SJCRH30 (cell line): ENCODE measurements around the gene ALDH1B1. TPM values are rescaled to one million over a fixed set of nuclear protein-coding genes. Genes with fewer than 3 reads are reported as not detected.

ENCODE experiments used
- DNase-seq, 2 experiments: peaks; one replicate each; pipeline ENCODE4 v3.0.0-alpha.2; 2015 to 2020
- H3K27ac ChIP-seq: fragments of 250-450 bp; sonication (Bioruptor Pico); 2 replicates; pipeline ENCODE4 v1.5.1; 2020; ENCODE audit warnings: mild to moderate bottlenecking, moderate library complexity
- H3K27me3 ChIP-seq: fragments of 250-450 bp; sonication (Bioruptor Pico); 2 replicates; pipeline ENCODE4 v1.5.1; 2020; ENCODE audit warnings: mild to moderate bottlenecking, moderate library complexity
- H3K36me3 ChIP-seq: fragments of 250-450 bp; sonication (Bioruptor Pico); 2 replicates; pipeline ENCODE4 v1.5.1; 2020; ENCODE audit warnings: mild to moderate bottlenecking, moderate library complexity
- H3K4me1 ChIP-seq: fragments of 250-450 bp; sonication (Bioruptor Pico); 2 replicates; pipeline ENCODE4 v1.5.1; 2020; ENCODE audit warnings: mild to moderate bottlenecking, moderate library complexity
- H3K4me3 ChIP-seq: fragments of 250-450 bp; sonication (Bioruptor Pico); 2 replicates; pipeline ENCODE4 v1.5.1; 2020; ENCODE audit warnings: mild to moderate bottlenecking, moderate library complexity
- H3K9me3 ChIP-seq: fragments of 250-450 bp; sonication (Bioruptor Pico); replicated peaks from 2 replicates; pipeline ENCODE4 v1.5.1; 2020; ENCODE audit warnings: mild to moderate bottlenecking, moderate library complexity
- total RNA-seq: library from RNA; depleted of rRNA; stranded (reverse); fragments of >200 nt; shearing (Covaris generic); gene quantifications from 2 replicates; pipeline ENCODE4 v1.2.3, GENCODE V29; 2014

Gene ALDH1B1
- total RNA-seq, 1 experiment from 2014 or later, result 80.3 TPM

DNA sequence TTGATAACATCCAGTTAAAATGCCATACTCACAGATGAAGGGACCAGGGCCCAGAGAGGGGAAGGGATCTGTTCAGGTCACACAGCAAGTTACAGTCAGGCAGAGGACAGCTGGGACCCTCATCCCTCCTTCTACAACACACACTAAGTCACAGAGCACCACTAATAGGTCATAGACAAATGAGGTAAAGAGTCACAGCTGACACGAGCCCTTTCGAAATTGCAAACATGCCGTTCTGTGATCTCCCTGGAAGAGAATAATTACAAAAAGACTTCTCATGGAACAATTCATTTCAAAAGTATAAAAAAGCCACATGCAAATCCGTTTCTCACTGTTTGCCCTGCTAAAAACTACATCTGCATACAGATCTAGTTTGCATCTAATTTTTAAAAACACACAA, 16.2 kb downstream of the ALDH1B1 start:
- peaks cover 7% of the 10 kb centered on the region for H3K4me1 ChIP-seq
- no peaks in the 10 kb centered on the region for H3K27me3 ChIP-seq
- peaks cover 34% of the 10 kb centered on the region for H3K36me3 ChIP-seq
- no peak for DNase-seq
- H3K9me3 ChIP-seq, result no peaks in the 10 kb centered on the region
- H3K27ac ChIP-seq, result no peak overlapping the region
- H3K4me3 ChIP-seq, result no peak overlapping the region

DNA sequence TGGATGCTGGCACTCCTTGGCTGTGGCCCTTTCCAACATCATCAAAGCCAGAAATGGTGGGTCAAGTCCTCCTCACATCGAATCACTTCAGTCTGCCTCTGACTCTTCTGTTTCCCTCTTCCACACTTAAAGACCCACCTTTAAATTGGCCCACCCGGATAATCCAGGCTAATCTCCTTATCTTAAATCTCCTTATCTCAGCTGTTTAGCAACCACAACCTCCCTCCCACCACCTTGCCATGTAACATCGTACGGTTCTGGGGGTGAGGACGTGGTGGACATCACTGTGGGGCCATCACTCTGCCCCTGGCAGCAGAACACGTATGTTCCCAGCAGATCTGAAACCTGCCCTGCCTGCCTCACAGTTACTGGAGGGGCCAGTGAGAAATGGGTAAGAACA, 20.2 kb downstream of the ALDH1B1 start:
- peaks cover 29% of the 10 kb centered on the region for H3K4me1 ChIP-seq

DNA sequence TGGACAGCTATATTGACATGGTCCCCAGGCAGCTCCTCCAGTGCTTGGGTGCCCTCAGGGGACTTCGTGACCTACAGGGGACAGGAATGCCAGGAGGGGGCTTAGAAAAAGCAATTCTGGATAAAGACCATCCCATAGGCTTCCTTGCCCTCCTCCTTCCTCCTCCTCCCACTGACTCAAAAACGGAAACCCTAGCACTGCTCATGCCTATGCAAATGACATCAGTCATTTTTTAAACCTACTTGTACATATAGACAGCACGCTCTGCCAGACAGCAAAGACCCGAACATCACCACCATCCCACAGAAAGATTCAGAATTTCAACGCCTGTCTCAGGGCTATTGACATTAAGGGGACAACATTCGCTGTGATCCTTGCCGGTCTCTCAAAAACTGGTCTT, 20.8 kb downstream of the ALDH1B1 start:
- peaks cover 29% of the 10 kb centered on the region for H3K4me1 ChIP-seq
- H3K27ac ChIP-seq, result no peak overlapping the region
- DNase-seq, result no peak
- H3K27me3 ChIP-seq, result no peaks in the 10 kb centered on the region
- H3K9me3 ChIP-seq, result no peaks in the 10 kb centered on the region
- H3K36me3 ChIP-seq, result peaks cover 23% of the 10 kb centered on the region; the same call in 1 of the 2 replicates
- H3K4me3 ChIP-seq, result peak overlapping the region; percentile 66

More for the DNA sequence above, 20.2 kb downstream of the ALDH1B1 start:
- H3K27me3 ChIP-seq, result no peaks in the 10 kb centered on the region
- H3K4me3 ChIP-seq, result peak overlapping the region; percentile 66
- DNase-seq, result no peak
- no peak overlapping the region for H3K27ac ChIP-seq
- peaks cover 25% of the 10 kb centered on the region; the same call in 1 of the 2 replicates for H3K36me3 ChIP-seq
- H3K9me3 ChIP-seq, result no peaks in the 10 kb centered on the region

DNA sequence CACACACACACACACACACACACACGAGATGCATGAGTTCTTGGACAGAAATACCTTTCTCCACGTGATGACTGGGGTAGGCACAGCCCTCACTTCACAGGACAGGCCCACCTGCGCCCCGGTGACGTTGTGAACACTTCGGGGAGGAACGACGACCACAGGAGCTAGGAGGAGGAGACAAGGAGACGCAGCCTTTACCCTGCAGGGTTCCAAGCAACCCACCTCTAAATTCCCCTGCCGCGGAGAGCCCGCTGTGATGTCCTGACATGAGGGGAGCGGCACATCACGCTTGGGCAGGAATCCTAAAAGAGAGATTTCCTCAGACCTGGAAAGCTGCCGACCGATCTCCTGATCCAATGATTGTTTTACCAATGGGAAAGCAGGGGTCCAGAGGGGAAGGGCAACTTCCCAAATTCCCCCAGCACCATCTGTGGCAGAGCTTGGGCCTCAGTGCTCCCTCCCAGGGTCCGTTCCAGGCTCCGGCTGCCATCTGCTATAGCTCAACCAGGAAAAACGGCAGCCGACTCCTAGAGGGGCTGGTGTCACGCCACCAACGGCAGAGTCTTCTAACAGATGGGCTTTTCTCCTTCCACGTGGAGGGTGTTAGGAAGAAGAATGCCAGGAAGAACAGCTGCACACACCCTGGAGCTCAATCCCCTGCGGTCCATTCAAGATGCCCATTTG, 21.7 kb downstream of the ALDH1B1 start:
- no peaks in the 10 kb centered on the region for H3K9me3 ChIP-seq
- no peaks in the 10 kb centered on the region for H3K27me3 ChIP-seq
- H3K36me3 ChIP-seq, result peaks cover 14% of the 10 kb centered on the region; the same call in 1 of the 2 replicates
- DNase-seq, result peak; percentile 80 to 88
- H3K4me3 ChIP-seq, result peak overlapping the region; percentile 66
- H3K27ac ChIP-seq, result peak overlapping the region; percentile 89
- H3K4me1 ChIP-seq, result peaks cover 29% of the 10 kb centered on the region

DNA sequence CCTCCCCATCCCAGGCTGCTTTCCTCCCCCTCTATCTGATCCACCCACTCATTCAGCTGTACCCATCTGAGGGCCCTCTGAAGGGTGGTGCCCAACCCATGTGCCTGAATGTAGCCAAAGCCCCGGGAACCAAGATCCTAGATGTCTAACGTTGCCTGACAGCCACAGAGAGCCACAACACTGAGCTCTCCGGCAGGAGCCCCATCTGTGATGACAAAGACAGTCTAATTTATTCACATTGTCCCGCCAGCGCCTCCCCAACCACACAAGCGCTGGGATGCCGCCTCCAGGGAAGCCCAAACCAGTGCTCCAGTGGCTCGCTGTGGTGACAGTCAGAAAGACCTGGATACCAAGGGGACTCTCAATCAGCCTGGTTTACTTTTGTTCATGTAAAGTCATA, 23.4 kb downstream of the ALDH1B1 start:
- Histone ChIP-seq H3K27me3 (no peaks in the 10 kb centered on the region), H3K4me1 (peaks cover 29% of the 10 kb centered on the region), H3K36me3 (peaks cover 7% of the 10 kb centered on the region; the same call in 1 of the 2 replicates), H3K9me3 (no peaks in the 10 kb centered on the region), H3K4me3 (no peak overlapping the region), H3K27ac (peak overlapping the region; percentile 89)
- peak in 1 of 2 experiments; percentile 29 for DNase-seq

DNA sequence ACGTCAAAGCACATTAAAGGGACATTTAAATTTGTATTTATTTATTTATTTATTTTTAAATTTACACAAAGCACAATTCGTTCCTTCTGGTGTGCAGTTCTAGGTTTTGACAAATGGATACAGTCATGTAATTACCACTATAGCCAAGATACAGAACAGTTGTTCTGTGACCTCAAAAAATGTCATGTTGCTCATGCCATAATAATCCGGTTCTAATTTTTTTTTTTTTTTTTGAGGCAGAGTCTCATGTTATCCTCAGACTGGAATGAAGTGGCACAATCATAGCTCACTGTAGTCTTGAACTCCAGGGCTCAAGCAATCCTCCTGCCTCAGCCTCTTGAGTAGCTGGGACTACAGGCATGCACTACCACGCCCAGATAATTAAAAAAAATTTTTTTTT, 24.0 kb downstream of the ALDH1B1 start:
- H3K27ac ChIP-seq, result peak overlapping the region; percentile 89
- peak in 1 of 2 experiments; percentile 65 for DNase-seq
- H3K27me3 ChIP-seq, result no peaks in the 10 kb centered on the region
- no peaks in the 10 kb centered on the region for H3K9me3 ChIP-seq
- H3K4me1 ChIP-seq, result peaks cover 29% of the 10 kb centered on the region
- H3K4me3 ChIP-seq, result no peak overlapping the region
- 0 out of 2 replicates have a peak, but pooled peaks cover 2% of the 10 kb centered on the region for H3K36me3 ChIP-seq

DNA sequence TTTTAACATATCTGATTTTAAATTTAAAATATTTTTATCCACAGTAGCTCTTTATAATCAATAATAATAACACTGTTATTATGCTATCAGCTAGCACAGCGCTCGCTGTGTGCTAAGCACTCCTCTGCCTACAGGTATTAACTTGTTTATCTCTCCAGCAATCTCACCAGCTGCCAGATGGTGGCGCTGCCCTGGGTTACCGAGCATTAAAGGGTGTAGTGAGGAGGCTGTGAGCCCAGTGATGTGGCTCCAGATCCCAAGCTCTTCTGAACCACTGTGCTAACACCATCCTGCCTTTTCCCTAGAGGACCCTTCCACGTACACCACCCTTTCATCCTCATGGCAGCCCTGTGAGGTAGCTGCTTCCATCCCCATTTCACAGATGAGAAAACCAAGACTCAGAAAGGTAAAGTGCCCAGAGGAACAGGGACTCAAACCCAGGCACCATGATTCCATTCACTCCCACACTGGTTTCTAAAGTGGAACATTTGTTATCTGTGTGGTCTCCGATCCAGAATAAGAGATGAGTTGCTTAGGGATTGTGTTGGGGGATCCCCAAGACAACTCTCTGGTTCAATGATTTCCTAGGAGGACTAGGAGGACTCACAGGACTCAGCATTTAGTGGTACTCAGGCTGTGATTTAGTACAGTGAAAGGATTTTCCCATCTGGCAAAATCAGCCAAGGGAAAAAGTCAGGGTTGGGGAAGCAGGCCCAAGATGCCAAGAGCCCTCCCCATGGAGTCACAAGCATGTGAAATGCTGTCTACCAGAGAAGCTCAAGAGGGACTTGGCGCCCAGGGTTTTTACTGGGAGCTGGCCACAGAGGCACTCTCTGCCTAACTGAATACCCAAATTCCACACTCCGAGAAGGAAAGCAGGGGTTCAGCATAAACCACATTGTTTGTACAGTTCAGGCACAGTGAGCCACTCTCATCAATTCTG, 24.8 kb downstream of the ALDH1B1 start:
- peak; percentile 56 to 70 for DNase-seq
- H3K4me3 ChIP-seq, result no peak overlapping the region
- no peaks in the 10 kb centered on the region for H3K27me3 ChIP-seq
- H3K9me3 ChIP-seq, result no peaks in the 10 kb centered on the region
- 0 out of 2 replicates have a peak, but pooled peaks cover under 1% of the 10 kb centered on the region for H3K36me3 ChIP-seq
- H3K4me1 ChIP-seq, result peaks cover 36% of the 10 kb centered on the region
- H3K27ac ChIP-seq, result peak overlapping the region; percentile 89

DNA sequence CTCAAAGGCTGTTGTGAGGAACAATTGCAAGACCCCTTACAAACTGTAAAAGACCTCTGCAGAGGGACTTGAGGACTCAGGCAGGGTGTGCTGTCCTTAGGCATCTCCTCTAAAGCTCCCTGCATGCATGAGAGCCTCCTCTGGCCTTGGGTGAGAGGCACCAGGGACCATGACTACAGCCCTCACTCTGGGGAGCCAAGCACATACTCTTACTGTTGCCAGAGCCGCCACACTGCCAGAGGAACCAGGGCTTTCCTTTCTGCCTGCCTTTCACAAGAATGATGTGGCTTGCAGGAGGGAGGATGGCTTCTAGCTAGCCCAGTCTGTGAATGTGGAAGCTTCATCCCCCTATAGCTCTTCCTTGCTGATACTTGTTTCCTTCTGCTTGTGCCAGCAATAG, 25.9 kb downstream of the ALDH1B1 start:
- H3K36me3 ChIP-seq, result no peaks in the 10 kb centered on the region
- no peak overlapping the region for H3K4me3 ChIP-seq
- H3K9me3 ChIP-seq, result no peaks in the 10 kb centered on the region
- peaks cover 30% of the 10 kb centered on the region for H3K4me1 ChIP-seq
- H3K27ac ChIP-seq, result no peak overlapping the region
- DNase-seq, result no peak
- H3K27me3 ChIP-seq, result no peaks in the 10 kb centered on the region

DNA sequence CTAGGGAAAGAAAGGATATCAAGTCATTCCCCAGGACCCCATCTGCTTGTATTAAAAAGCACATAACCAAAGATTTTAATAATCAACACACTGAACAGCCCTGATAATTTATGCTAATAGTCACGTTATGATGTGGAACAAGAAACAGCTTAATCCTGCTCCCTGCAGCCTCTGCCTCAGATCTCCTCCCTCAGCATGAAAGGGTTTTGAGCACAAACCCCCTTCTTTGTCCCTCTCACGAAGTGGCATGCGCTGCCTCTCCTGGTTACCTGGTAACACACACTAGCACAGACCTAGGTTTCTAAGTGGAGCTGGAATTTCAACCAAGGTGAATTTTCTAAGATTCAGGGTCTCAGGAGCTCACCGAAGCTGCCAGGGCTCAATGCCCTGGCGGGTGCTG, 26.7 kb downstream of the ALDH1B1 start:
- Histone ChIP-seq H3K36me3 (no peaks in the 10 kb centered on the region), H3K27ac (no peak overlapping the region), H3K4me3 (no peak overlapping the region), H3K27me3 (no peaks in the 10 kb centered on the region), H3K9me3 (no peaks in the 10 kb centered on the region), H3K4me1 (peaks cover 30% of the 10 kb centered on the region)
- no peak for DNase-seq

DNA sequence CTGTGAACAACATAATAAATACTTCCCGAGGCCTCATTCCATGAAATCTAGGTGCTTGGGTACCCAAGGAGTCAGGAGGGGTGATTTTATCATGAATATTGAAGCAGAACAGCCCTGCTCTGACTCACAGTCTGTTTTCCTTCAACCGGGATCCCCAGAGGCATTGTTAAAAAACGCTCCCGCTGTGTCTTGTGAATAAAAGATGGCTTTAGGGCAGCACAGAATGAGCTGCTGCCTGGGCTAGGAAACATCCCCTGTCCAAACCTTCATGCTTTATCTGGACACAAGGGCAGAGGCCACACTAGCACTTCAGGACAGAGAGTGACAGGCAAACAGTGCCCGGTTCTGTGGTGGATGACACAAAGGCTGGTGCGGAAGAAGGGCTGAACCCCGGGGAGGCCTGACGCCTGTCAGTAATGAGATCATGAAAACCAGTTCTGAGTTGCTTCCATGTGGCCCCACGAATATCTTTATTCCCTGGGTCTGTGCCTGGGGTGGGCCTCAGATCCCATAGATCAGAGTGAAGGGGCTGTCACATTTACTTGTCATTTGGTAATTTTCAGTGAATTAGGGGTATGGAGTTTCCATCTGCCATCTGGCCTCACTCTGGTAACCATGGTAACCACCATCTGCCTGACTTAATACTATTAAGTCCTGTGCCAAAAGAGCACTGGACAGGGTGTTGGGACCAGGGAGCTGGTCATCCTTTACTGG, 29.2 kb downstream of the ALDH1B1 start:
- Histone ChIP-seq H3K36me3 (no peaks in the 10 kb centered on the region), H3K27ac (no peak overlapping the region), H3K4me3 (no peak overlapping the region), H3K27me3 (no peaks in the 10 kb centered on the region), H3K9me3 (no peaks in the 10 kb centered on the region), H3K4me1 (peaks cover 10% of the 10 kb centered on the region; the same call in 1 of the 2 replicates)
- DNase-seq, result peak in 1 of 2 experiments; percentile 41

DNA sequence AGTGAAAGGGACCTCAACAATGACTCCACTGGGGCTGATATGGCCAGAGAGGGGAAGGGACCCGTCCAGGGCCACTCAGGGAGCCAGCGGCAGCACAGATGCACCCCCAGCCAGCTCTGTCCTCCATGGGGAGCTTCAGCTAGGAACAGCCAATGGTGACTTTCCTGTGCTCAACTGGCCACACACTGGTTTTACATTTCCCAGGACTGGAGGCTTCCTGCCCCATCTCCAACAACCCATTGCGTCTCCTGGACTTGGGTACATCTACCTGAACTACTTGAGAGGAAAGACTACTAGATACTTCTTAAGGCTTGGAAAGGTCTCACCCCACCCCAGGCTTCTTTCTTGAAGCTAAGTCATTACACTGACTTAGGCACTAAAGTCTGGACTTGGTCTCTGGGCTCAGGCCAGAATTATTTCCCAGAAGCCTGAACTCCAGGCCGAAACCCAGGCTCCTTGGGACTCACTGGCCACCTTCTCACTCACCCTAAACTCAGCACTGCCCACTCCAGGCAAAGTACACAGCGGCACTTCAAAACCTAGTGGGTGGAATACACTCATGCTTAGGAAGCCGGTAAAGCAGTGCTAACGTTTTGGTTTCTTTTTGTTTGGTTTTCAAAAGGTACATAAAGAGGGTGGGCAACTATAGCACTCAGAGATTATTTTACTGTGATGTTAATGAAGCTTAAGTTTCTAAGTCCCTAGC, 30.2 kb downstream of the ALDH1B1 start:
- no peak overlapping the region for H3K27ac ChIP-seq
- no peaks in the 10 kb centered on the region for H3K27me3 ChIP-seq
- H3K9me3 ChIP-seq, result no peaks in the 10 kb centered on the region
- H3K36me3 ChIP-seq, result no peaks in the 10 kb centered on the region
- DNase-seq, result no peak
- no peak overlapping the region for H3K4me3 ChIP-seq
- H3K4me1 ChIP-seq, result peaks cover 7% of the 10 kb centered on the region; the same call in 1 of the 2 replicates

DNA sequence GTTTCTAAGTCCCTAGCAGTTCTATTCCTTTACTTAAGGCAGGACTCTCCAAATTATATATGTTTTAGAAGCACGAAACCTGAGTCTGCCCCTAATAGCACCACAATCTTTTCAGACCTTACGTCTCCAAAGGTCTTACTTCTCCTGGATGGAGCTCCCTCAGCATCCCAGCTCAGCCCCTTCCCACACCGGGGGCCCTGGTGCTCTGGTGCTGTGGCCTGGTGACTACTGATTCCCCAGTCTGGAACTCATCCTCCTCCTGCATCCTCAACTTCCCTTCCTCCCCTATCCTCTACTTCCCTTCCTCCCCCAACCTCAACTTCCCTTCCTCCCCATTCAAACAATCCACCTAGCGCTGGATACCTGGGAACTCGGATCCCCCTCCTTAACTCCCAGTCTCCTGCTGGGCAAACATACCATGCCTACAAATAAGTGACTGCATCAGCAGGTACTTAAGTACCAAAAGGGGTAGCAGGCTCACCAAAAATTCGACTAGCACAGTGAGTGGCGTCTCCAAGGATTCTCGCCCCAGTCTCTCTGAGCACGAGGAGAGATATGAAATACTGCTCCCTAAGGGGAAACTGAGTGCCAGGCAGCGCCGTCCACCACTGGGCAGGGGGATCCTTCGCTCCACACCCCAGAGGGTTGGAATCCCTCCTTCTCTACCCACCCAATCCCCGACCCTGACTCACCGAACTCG, 30.9 kb downstream of the ALDH1B1 start:
- H3K27ac ChIP-seq, result no peak overlapping the region
- H3K4me3 ChIP-seq, result peak overlapping the region; percentile 70
- DNase-seq, result no peak
- peaks cover 7% of the 10 kb centered on the region; the same call in 1 of the 2 replicates for H3K4me1 ChIP-seq
- no peaks in the 10 kb centered on the region for H3K27me3 ChIP-seq
- H3K36me3 ChIP-seq, result no peaks in the 10 kb centered on the region
- H3K9me3 ChIP-seq, result no peaks in the 10 kb centered on the region

DNA sequence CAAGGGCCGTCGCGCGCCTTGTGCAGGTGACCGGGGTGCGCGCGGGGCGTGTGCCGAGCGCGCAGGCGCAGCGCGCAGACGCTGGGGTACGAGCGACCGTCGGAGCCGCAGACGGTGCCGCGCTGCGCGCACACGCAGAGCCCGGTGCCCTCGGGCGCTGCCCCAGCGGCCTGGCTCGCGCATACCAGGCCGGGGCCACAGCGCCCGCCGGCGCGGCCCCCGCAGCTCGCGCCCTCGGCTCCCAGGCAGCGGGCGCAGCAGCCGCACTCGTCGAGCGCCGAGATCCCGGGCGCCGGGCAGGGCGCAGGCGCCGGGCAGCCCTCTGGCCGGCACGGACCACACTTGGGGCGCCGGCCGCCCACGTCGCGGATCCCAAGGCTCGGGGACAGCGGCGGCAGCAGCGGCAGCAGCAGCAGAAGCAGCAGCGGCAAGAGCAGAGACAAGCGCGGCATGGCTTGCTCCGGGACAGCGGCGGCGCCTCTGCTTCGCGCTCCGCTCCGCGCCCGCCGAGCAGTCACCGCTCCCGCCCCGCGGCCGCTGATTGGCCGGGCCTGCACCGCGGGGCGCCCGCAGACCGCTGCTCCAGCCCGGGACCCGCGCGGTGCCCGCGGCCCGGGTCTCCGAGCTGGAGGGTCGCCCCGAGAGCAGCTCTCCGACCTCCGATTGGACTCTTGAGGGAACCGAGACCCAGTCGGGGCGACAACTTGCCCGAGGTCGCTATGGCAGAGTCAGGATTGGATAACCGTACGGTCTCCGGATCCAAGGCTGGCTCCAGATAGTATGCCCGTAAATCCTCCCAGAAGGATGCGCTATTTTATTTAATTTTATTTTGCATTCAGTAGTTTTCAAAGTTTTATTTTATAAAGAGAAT, 31.7 kb downstream of the ALDH1B1 start, which contains the start of gene IGFBPL1:
Gene IGFBPL1 (minus strand): TSS at position 482 of the 871 bp plus-strand sequence. CDS start 30 bp downstream, at position 452.
- Histone ChIP-seq H3K27ac (no peak within 1 kb of the TSS; the same call in 1 of the 2 replicates), H3K4me3 (peak within 1 kb of the TSS; percentile 70), H3K27me3 (no peaks in the 10 kb centered on the region)

More for the DNA sequence above, 31.7 kb downstream of the ALDH1B1 start, which contains the start of gene IGFBPL1:
- Histone ChIP-seq H3K36me3 (no peaks in the 10 kb centered on the region), H3K4me1 (peaks cover 7% of the 10 kb centered on the region; the same call in 1 of the 2 replicates), H3K9me3 (no peaks in the 10 kb centered on the region)
- peak in 1 of 2 experiments; percentile 40 for DNase-seq
